ENCODE data around the gene TSPAN9. TPM values are rescaled to one million over a fixed set of nuclear protein-coding genes. Genes with fewer than 3 reads are reported as not detected.

TSPAN9 gene
- total and polyA plus RNA-seq, 11 donors: 70.0 to 387 (median 151) TPM

DNA sequence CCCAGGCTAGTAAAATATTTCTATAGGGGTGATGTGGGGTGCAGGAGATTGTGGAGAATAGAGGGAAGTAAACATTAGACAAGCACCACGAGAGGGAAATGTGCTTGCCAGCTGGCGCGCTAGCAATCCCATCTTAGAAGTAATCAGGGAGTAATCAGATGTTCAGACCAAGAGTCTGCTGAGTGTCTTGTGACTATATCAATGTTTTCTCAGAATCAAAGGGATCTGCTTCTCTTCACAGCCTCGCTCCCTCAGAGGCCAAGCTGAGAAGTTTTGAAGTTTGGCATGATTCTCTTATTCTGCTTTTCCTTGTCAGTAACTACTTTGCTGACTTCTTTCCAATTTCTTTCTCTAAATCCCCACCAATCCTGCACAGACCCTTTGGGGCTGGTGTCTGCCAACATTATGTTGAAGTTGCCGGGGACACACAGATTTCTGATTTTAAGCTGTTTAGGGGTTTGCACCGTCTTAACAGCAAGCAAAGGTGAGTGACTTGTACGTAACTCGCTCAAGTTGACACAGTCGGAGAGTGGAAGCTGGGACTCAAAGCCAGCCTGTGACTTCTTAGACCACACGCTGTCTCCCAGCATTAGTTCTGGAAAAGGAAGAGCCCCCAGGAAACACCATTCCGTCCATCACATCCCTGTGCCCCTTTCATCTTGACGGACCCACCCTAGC is 22.0 kb upstream of the TSPAN9 start:
- Histone ChIP-seq H3K4me3 (no peak overlapping the region), H3K9me3 (no peaks in the 10 kb centered on the region), H3K27ac (peak overlapping the region in 5 of 12 donors; percentile 10 to 69 (median 22)), H3K36me3 (no peaks in the 10 kb centered on the region), H3K27me3 (peaks cover 0 to 5% (median 0%) of the 10 kb centered on the region in 9 donors), H3K4me1 (peaks cover 0 to 12% (median 5%) of the 10 kb centered on the region in 12 donors)
- TF ChIP-seq POLR2A (IDR thresholded peaks at IDR 0.05): no peak
- TF ChIP-seq, protein P1, sequence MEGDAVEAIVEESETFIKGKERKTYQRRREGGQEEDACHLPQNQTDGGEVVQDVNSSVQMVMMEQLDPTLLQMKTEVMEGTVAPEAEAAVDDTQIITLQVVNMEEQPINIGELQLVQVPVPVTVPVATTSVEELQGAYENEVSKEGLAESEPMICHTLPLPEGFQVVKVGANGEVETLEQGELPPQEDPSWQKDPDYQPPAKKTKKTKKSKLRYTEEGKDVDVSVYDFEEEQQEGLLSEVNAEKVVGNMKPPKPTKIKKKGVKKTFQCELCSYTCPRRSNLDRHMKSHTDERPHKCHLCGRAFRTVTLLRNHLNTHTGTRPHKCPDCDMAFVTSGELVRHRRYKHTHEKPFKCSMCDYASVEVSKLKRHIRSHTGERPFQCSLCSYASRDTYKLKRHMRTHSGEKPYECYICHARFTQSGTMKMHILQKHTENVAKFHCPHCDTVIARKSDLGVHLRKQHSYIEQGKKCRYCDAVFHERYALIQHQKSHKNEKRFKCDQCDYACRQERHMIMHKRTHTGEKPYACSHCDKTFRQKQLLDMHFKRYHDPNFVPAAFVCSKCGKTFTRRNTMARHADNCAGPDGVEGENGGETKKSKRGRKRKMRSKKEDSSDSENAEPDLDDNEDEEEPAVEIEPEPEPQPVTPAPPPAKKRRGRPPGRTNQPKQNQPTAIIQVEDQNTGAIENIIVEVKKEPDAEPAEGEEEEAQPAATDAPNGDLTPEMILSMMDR (IDR thresholded peaks at IDR 0.05): no peak
- DNase-seq: peak in 2 of 5 donors; percentile 8 to 18
- 38 to 51% (median 42%) methylated on average over 12 of the region's 12 CpGs for WGBS, 4 donors
- peak in 2 of 4 donors; percentile 20 to 39 for ATAC-seq
- intact Hi-C loops (cut with DNase I): no loop called here

DNA sequence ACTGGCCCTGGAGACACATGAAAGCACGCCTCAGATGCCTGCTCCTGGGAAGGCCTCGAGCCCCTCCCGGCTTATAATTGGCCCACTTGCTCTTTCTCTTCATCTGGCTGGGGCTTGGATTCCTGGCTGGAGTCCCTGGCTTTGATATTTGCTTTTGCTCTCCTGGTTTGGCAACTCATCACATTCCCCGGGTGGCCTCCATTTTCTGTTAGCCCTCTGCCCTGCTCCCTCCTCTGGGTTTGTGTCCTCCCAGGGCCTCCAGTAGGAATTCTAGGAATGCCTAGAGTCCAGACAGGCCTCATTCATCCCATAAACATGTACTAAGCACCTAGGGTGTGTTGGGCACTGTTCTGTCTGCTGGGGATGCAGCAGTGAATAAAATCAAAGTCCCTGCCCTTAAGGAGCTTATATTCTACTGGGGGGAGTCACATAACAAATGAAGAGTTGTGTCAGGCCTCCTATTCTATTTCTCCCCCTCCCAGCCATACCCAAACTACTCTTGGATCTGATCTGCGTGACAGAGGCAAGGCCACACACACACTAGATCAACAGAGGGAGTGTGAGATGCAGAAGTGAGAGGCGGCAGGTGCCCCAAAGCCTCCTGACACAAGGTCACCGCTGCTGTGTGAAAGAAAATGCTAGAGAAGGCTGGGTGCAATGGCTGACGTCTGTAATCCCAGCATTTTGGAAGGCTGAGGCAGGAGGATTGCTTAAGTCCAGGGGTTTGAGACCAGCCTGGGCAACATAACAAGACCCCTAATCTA is 21.3 kb upstream of the TSPAN9 start:
- peaks cover 0 to 5% (median 0%) of the 10 kb centered on the region in 9 donors for H3K27me3 ChIP-seq
- intact Hi-C loops (cut with DNase I): no loop called here
- H3K27ac ChIP-seq: peak overlapping the region in 5 of 12 donors; percentile 10 to 69 (median 22)
- H3K4me3 ChIP-seq: no peak overlapping the region
- DNase-seq (peak in 1 of 5 donors; percentile 27), ATAC-seq (peak; percentile 23 to 38 (median 30))
- H3K9me3 ChIP-seq: no peaks in the 10 kb centered on the region
- no peaks in the 10 kb centered on the region for H3K36me3 ChIP-seq
- TF ChIP-seq, protein P1 (IDR thresholded peaks at IDR 0.05): no peak
- no peak for TF ChIP-seq POLR2A (IDR thresholded peaks at IDR 0.05)
- 65 to 75% (median 71%) methylated on average over 8 of the region's 8 CpGs for WGBS, 4 donors
- peaks cover 0 to 12% (median 5%) of the 10 kb centered on the region in 12 donors for H3K4me1 ChIP-seq

DNA sequence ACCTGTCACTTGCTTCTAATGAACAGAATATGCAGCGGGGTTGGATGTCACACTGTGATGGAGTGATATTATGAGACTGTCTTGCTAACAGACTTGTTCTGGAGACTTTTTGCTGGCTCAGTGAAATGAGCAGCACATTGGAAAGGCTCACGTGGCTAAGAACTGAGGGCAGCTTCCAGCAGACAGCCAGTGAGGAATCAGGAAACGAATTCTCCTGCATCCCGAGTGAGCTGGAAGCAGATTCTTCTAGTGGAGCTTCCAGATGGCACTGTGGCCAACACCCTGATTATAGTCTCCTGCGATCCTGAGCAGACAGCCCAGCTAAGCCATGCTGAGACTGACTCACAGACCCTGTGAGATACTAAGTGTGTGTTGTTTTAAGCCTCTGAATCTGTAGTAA is 16.1 kb upstream of the TSPAN9 start:
- Histone ChIP-seq H3K27ac (no peak overlapping the region), H3K27me3 (peaks cover 0 to 5% (median 0%) of the 10 kb centered on the region in 9 donors), H3K9me3 (peaks cover 0 to 13% (median 5%) of the 10 kb centered on the region in 12 donors), H3K4me1 (peaks cover 0 to under 1% (median 0%) of the 10 kb centered on the region in 12 donors), H3K4me3 (no peak overlapping the region), H3K36me3 (no peaks in the 10 kb centered on the region)
- intact Hi-C loops (cut with DNase I): no loop called here
- DNase-seq (peak in 1 of 5 donors; percentile 3), ATAC-seq (peak in 1 of 4 donors; percentile 11)
- 59 to 65% (median 62%) methylated on average over 4 to 5 of the region's 5 CpGs for WGBS, 4 donors
- TF ChIP-seq, protein P1 (IDR thresholded peaks at IDR 0.05): no peak
- no peak for TF ChIP-seq POLR2A (IDR thresholded peaks at IDR 0.05)

Measured in heart left ventricle (tissue), 16 donors.